ENCODE results near the gene ZNF556.
A peak's percentile ranks its signal among the peaks of the same experiment; 100 is the strongest.

The ZNF556 gene

DNA sequence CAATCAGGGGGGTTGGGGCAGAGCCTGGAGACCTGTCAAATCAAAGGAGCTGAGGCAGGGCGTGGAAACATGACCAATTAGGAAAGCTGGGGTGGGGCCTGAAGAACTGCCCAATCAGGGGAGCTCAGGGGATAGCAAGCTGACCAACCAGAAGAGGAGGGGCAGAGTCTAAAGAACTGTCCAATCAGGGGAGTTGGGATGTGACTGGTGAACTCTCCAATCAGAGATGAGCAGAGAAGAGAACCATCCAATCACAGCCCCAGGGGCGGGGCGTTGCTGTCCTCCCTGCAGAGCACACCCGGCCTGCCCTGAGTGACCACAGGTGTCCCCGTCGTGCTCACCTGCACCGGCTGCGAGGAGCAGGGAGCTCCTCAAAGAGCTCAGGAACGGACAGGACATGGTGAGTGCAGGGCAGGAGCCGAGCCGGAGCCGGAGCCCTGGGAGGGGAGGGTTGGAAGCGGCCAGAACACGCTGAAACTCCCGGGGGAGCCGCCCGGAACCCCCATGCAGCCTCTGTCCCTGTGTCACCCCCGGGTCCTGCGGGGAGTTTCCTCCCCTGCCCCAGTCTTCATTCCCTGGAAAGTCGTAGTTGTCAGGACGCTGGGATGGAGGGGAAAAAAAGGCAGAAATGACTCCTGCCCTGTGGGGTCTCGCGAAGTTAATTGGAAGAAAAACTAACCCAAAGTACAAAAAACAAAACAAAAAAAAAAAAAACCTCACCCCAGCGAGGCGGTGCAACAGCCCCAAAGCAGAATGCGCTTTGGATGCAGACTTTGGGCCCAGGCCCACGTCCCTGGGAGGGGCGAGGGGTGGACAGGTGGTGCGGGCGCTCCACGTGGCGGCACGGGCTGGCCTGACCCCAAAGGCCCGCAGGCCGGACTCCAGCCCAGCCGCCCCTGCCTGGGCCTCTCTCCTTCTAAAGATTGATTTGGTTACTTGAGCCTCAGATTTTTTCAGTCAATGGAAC, at the start of gene ZNF556:
Gene ZNF556, plus strand, starts transcription at position 311 of the 967 bp plus-strand sequence. Its CDS starts 87 bp downstream, at position 398.
- DNase-seq = peak; percentile 88

DNA sequence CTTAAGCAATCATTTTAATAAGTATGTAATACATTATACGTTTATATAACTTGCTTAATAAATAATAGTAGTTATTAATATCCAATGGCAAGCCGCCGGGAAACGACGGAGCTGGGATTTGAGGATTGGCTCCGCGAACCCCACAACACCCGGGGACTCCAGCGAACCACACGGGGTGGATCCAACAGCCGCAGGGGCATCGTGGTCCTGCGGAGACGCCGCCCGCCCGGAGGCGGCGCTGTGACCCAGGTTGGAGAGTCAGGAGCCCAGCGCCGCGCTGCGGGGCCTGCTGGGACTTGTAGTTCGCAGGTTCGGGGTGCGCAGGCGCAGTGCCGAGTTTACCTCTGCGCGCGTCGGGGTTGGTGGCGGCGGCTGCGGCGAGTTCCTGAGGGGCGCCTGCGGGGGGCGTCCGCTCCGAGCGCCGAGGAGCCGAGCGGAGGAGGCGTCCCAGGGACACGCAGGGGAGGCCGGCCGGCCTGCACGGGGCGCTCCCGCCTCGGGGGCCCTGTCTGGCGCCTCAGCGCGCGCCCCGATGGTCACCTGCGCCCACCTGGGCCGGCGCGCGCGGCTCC, 47.5 kb upstream of the ZNF556 start, which contains the start of gene ZNF554:
Gene ZNF554, plus strand, starts transcription at position 329 of the 572 bp plus-strand sequence. Its CDS starts 204 bp downstream, at position 533.
- peak; percentile 82 for DNase-seq

DNA sequence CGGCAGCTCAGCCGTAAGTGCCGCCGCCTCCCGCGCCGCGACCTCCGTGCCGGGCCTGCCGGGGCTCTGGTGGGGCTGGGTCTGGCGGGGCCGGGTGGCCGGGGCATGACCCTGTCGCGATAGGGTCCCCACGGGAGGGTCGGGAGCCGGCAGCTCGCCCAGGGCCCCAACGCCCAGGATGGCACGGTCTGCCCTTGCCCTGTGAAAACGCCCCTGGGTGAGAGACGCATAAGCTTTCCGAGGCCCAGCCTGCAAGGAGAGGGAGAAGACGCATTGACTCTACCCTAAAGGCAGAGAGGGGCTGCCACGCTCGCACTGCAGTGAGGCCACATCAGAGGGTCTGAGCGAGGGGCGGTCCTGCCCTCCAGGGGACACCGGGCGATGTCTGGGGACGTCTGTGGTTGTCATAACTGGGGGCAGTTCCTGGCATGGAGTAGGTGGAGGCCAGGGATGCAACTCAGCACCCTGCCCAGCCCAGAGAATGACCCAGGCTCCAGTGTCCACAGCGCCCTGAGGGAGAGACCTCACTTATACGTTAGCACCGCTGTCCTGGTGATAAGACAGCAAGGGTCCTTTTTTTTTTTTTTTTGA, 46.9 kb upstream of the ZNF556 start:
- no peak for DNase-seq

DNA sequence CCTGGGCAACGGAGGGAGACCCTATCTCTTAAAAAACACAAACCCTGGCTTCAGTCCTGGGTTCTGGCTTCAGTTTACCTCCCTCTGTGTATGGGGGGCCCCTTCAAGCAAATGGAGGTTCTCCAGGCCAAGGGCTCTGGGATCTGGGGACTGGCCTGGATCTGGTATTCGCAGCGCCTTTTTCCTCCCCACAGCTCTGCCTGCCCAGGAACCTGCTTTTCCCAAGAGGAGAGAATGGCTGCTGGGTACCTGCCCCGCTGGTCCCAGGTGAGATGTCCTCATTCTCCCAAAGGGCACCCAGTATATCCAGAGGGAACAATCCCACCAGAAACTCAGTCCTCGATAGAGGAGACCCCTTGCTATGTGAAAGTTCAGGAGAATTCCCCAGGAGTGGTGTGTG, 44.3 kb upstream of the ZNF556 start:
- DNase-seq = no peak

DNA sequence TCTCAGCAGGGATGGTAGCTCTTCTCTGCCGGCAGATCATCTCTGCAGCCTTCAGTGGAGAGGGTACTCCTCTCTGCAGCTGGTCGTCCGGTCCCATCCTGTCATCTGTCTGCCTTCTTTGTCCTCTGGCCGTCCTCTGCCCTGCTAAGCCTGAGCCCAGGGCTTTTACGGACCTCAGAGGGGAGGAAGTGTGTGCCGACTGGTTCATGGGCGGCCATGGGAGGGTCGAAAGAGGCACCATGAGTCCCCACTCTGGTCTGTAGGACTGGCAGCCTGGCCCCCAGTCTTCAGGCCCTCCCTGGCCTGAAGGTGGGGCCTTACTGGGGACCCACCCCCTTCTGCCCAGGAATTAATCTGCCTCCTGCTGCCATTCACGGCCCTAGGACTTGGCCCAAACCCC, 43.5 kb upstream of the ZNF556 start:
- DNase-seq = no peak

DNA sequence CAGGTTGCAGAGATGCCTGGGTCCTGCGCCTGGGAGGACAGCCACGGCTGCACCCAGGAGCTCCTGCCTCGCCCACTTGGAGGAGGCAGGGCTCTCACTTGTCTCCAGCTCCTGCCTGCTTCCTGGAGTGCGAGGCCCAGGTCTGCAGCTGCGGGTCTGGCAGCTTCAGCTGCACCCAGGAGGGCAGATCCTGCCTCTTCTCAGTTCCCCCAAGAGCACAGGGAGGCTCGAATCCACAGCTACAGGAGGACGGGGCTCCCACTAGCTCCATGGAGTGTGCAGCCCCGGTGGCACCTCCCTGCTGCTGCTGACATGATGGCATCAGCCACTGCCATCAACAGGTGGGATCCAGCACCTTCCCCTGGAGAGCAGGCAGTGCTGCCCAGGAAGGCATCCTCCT, 43.0 kb upstream of the ZNF556 start:
- no peak for DNase-seq

DNA sequence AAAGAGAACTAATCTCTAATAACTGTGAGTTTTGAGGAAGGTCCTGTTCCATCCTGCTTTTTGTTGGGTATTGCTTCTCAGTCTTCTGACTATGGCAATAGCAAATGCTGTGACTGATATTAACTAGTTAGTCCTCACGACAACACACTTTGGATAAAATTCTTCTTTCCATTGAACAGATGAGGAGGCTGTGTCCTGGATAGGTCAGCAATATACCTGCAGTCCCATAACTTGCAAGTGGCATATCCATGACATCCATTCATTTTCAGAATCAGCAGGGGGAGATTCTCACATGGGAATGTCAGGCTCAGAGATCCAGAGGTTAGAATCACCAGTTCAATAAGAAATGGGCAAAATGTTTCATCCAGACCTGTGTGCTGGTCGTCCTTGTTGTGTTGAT, 40.1 kb upstream of the ZNF556 start:
- no peak for DNase-seq

DNA sequence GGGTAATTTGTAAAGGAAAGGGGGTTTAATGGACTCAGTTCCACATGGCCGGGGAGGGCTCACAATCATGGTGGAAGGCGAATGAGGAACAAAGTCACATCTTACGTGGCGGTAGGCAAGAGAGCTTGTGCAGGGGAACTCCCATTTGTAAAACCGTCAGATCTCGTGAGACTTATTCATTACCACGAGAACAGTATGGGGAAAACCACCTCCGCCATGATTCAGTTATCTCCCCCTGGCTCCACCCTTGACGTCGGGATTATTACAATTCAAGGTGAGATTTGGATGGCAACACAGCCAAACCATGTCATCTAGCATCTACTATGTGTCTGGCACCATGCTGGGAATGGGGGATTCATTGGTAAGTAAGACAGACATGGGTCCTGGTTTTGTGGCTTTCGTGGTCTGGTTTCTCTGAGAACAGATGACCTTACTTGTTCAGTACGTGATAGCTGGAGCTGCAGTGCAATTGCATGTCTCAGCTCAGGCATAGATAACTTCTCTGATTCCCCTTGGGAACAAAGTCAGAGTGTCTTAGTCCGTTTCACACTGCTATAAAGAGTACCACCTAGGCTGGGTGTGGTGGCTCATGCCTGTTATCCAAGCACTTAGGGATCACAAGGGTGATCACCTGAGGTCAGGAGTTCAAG, 39.2 kb upstream of the ZNF556 start:
- DNase-seq = no peak

DNA sequence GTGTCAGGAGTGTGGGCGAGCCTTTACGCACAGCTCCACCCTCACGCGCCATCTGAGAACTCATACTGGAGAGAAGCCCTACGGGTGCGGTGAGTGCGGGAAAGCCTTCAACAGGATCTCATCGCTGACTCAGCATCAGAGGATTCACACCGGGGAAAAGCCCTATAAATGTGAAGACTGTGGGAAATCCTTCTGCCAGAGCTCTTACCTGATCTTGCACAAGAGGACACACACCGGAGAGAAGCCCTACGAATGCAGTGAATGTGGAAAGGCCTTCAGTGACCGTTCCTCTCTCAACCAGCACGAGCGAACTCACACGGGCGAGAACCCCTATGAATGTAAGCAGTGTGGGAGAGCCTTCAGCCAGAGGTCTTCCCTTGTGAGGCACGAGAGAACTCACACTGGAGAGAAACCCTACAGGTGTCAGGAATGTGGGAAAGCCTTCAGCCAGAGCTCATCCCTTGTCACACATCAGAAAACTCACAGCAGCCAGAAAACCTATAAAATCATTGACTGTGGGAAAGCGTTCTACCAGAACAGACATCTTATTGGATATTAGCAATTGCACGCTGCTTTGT, 32.8 kb upstream of the ZNF556 start:
- DNase-seq = no peak

DNA sequence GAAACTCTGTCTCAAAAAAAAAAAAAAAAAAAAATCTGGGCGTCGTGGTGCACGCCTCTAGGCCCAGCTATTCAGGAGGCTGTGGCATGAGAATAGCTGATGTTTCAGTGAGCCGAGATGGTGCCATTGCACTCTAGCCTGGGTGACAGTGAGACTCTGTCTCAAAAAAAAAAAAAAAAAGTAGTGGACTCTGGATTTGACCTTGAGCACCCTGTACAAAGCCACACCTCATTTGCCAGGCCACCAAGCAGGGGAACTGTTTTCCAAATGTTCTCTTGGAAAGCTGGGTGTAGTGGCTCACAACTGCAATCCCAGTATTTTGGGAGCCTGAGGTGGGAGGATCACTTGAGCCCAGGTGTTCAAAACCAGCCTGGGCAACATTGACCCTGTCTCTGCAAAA, 29.7 kb upstream of the ZNF556 start:
- DNase-seq = no peak

DNA sequence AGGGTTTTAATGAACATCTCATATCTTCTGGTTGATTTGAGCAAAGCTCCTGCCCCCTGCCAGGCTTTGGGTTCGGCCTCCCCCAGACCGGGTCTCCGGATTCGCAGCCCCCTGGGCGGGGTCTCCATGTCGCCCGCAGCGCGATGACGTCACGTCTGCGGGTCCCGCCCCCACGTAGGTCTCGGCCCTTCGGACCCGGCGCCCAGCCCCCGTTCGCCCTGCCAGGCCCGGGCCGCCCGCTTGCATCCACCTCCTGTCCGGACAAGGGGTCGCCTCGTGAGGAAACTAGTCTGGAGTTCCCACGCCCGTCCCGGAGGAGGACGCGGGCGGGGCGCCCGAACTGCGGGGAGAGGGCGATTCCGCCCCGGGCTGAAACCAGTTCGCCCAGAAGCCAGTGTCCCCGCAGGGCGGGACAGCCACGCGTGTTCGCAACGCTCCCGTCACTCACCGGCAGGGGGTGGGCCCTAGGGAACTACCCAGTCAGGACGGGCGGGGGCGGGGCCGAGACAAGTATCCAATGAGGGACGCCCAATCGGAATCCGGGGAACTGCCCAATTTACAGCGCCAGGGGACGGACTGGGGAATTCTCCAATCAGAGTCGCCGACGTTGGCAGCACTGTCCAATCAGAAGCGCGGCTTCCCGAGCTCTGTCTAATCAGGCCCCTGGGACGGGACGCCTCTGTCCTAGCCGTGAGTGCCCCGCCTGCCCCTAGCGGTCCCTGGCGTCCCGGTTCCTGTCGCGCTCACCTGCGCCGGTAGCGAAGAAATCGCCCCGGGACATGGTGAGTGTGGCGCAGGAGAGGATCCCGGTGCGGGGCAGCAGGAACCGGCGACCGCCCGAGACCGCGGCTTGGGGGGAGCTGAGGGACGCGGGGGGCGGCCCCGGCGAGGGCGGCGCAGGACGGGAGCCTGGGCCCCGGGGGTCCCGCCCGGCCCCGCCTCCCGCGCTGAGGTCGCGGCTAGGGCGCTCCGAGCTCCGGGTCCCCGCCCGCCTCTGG, 26.0 kb upstream of the ZNF556 start, which contains the start of gene ZNF555:
Gene ZNF555, plus strand, starts transcription at position 682 of the 998 bp plus-strand sequence. Its CDS starts 98 bp downstream, at position 780.
- peak; percentile 87 for DNase-seq

DNA sequence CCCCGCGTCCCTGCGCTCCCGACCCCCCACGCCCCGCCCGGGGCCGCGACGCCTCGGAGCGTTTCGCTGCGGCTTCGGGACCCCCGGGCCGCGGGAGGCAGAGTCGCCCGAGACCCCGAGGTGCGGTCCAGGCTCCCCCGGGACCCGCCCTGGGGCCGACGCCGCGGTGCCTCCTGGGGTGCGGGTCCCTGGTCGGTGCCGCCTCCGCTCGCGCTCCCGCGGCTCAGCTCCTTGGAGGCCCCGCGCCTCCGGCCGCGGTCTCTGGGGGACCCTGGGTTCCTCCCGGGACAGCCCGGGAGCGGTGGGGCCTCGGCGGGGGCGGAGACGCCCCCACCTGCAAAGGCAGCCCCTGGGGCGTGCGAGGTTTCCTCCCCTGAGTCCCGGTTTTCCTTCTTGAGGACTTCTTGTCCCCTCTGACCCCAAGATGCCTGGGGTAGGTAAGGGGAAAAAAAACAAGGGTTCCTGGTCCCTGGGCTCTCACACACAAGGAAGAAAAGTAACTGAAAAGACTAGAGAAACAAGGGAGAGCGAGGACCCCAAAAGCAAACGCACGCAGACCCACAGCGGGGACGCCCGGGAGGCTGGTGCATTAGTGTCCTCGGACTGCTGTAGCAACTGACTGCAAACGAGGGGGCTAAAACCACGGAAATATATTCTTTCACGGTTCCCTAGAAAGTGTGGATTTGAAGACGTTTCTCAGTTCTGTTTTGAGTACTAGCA, 25.1 kb upstream of the ZNF556 start:
- no peak for DNase-seq

DNA sequence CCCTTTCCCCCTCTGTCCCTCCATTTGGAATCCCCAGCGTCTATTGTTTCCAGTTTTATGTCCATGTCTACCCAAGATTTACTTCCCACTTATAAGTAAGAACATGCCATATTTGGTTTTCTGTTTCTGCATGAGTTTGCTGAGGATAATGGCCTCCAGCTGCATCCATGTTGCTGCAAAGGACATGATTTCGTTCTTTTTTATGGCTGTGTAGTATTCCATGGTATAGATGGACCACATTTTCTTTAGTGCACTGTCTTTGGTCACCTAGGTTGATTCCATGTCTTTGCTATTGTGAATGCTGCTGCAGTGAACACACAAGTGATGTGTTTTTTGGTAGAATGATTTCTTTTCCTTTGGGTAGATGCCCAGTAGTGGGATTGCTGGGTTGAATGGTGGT, 22.0 kb upstream of the ZNF556 start:
- no peak for DNase-seq

DNA sequence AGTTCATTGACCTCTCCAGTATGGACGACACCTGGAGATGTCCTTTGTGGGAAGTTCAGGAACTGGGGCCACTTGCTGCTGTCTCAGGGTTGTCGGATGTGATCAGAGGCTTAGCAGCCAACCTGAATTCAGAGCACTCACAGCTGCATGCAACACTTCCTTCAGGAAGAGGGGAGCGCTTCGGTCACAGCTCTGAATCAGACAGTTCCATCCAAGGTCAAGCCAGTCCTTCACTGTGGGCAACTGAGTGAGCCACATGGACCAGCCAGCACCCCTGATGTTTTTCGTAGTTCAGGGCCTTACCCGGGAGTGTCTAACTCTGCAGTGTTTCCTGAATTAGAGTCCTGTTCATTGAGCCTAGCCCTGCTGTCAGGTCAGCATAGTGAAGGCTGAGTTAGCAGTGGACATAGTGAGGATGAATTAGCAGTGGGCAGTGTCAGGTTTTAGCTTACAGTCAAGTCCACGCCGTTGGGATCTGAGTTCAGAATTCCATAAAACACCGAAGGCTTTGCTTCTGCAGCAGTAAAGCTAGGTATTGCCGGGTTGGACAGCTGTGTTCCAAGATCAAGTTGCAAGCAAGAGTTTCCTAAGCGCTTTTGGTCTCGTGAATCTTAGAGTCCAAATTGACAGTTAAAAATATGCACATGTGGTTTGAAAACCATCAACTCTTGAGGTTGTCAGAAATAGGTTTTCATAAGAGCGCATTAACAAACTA, 20.8 kb upstream of the ZNF556 start:
- DNase-seq = no peak

DNA sequence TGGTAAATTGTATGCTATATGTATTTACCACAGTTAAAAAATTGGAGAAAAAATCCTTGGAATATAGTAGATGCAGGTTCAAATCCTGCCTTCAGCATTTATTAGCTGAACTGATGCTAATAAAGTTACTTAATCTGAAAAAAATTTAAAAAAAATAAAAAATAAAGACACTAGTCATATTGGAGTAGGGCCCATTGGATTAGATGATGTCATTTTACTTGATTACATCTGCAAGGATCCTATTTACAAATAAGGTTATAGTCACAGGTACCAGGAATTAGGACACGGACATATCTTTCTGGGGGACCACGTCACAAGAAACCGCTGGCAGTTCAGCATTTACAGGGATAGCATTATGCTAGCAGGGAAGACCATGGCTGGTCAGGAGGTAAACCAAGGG, 19.6 kb upstream of the ZNF556 start:
- no peak for DNase-seq

DNA sequence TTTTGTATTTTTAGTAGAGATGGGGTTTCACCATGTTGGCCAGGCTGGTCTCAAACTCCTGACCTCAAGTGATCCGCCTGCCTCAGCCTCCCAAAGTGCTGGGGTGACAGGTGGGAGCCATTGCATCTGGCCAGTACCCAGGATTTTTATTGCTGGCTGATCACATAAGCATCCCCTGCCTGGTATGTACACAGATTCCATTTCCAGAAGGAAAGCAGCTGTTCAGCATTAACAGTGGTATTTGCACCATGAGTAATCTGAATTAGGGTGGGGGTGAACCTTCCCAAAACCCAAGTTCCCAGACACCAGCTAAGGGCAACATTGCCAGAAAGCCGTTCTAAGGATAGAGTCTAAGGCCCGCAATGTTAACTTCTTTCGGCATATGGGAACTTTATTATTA, 18.5 kb upstream of the ZNF556 start:
- DNase-seq = no peak

DNA sequence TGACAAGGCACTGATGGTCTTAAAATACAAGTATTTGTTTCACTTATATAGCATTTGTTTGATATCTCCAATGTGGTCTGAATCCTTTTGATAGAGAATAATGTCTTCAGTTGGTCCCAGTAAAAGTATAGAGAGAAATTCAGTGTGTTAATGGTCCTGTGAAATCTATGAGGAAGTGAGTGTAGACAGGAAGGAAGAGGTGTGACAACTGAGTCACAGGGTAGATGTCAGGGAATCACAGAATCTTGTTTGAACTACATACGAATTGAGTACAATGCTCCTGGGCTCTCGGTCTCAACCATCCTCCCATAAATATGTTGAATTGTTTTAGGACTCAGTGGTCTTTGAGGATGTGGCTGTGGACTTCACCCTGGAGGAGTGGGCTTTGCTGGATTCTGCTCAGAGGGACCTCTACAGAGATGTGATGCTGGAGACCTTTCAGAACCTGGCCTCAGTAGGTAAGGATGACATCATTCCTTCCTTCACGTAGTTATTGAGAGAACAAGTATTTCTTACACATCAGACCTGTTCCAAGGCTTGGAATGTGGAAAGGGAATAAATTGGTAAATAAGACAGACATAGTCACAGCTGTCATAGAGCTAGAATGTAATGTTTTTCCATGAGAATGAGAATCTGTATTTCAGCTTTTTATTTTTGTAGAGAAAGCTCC, 16.7 kb upstream of the ZNF556 start:
- DNase-seq = no peak

DNA sequence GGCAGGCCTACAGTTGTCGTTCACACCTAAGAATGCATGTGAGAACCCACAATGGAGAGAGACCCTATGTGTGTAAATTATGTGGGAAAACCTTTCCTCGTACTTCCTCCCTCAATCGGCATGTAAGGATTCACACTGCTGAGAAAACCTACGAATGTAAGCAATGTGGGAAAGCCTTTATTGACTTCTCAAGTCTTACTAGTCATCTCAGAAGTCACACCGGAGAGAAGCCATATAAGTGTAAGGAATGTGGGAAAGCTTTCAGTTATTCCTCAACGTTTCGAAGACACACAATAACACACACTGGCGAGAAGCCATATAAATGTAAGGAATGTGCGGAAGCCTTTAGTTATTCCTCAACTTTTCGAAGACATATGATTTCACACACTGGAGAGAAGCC, 14.5 kb upstream of the ZNF556 start:
- no peak for DNase-seq

DNA sequence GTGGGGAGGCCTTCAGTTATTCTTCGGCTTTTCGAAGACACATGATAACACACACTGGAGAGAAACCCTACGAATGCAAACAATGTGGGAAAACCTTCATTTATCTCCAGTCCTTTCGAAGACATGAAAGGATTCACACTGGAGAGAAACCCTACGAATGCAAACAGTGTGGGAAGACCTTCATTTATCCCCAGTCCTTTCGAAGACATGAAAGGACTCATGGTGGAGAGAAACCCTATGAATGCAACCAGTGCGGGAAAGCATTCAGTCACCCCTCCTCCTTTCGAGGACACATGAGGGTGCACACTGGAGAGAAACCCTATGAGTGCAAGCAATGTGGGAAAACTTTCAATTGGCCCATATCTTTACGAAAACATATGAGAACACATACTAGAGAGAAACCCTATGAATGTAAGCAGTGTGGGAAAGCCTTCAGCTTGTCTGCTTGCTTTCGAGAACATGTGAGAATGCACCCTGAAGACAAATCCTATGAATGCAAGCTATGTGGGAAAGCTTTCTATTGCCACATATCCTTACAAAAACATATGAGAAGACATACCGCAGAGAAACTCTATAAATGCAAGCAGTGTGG, 14.0 kb upstream of the ZNF556 start:
- DNase-seq = no peak
